CD4-positive, alpha-beta memory T cell (primary cell): ENCODE results near the gene TRIM46. TPM values are rescaled to one million over a fixed set of nuclear protein-coding genes. Genes with fewer than 3 reads are reported as not detected.
"Not testable (repeated sequence)": the region's sequence is repeated elsewhere in the genome, so short reads cannot be mapped to it uniquely, and the experiment has no call there.

Experiments
- CTCF ChIA-PET: fragments of 350-600 bp; sonication (Branson Sonifier 250); formaldehyde crosslinking; loops from one replicate; lab custom pipeline; 2021; ENCODE audit warnings: inconsistent platforms; ENCODE audit not compliant: partially characterized antibody; lab: Charles Lee
- POLR2A ChIA-PET: fragments of 350-600 bp; sonication (Branson Sonifier 250); formaldehyde crosslinking; loops from one replicate; lab custom pipeline; 2021; ENCODE audit not compliant: partially characterized antibody; lab: Charles Lee
- DNase-seq, 5 donors: peaks; one replicate each; pipeline versions ENCODE4 v3.0.0 to v3.0.0-alpha.2; 2020 to 2022; ENCODE audit warnings: mixed read lengths in 1 of 5
- H3K27ac ChIP-seq: one replicate; pipeline ENCODE4 v1.7.0; 2013; ENCODE audit warnings: low read depth, low read length
- H3K27me3 ChIP-seq: 2 replicates; pipeline ENCODE4 v1.7.0; 2013; ENCODE audit warnings: mild to moderate bottlenecking, low read length, moderate library complexity; ENCODE audit not compliant: insufficient read depth
- H3K36me3 ChIP-seq: 2 replicates; pipeline ENCODE4 v1.7.0; 2013; ENCODE audit warnings: mild to moderate bottlenecking, low read length, moderate library complexity; ENCODE audit not compliant: insufficient read depth
- H3K4me1 ChIP-seq: 2 replicates; pipeline ENCODE4 v1.7.0; 2013; ENCODE audit warnings: mild to moderate bottlenecking, low read length, moderate library complexity; ENCODE audit not compliant: insufficient read depth
- H3K4me3 ChIP-seq, 2 donors: one replicate each; pipeline ENCODE4 v1.7.0; 2013; ENCODE audit warnings: low read length in 2 of 2, mild to moderate bottlenecking in 1 of 2
- H3K9me3 ChIP-seq, 2 donors: one replicate each; pipeline ENCODE4 v1.7.0; 2013; ENCODE audit warnings: low read length in 2 of 2, control low read depth in 1 of 2; ENCODE audit not compliant: control insufficient read depth in 1 of 2
- H3K27ac Mint-ChIP-seq, 7 donors: one replicate each; pipeline ENCODE4 v1.8.0; 2020 to 2021; ENCODE audit warnings: mixed read lengths in 7 of 7, mild to moderate bottlenecking in 6 of 7, inconsistent platforms in 3 of 7, moderate library complexity in 3 of 7
- H3K27me3 Mint-ChIP-seq, 2 donors: one replicate each; pipeline ENCODE4 v1.8.0; 2020 to 2021; ENCODE audit warnings: mixed read lengths in 2 of 2
- H3K36me3 Mint-ChIP-seq, 2 donors: one replicate each; pipeline ENCODE4 v1.8.0; 2020 to 2021; ENCODE audit warnings: mixed read lengths in 2 of 2, inconsistent platforms in 1 of 2, mild to moderate bottlenecking in 1 of 2
- H3K4me1 Mint-ChIP-seq, 4 donors: one replicate each; pipeline ENCODE4 v1.8.0; 2020 to 2021; ENCODE audit warnings: mixed read lengths in 4 of 4, mild to moderate bottlenecking in 1 of 4
- H3K4me3 Mint-ChIP-seq, 8 donors: one replicate each; pipeline ENCODE4 v1.8.0; 2020 to 2021; ENCODE audit warnings: mixed read lengths in 8 of 8, mild to moderate bottlenecking in 7 of 8, moderate library complexity in 6 of 8, inconsistent platforms in 3 of 8
- H3K9me3 Mint-ChIP-seq, 8 donors: one replicate each; pipeline ENCODE4 v1.8.0; 2020 to 2021; ENCODE audit warnings: mixed read lengths in 8 of 8, mild to moderate bottlenecking in 5 of 8, inconsistent platforms in 3 of 8, moderate library complexity in 1 of 8
- intact Hi-C: fragments of 100-400 bp; cut with micrococcal nuclease; formaldehyde crosslinking; loops from one replicate; pipeline ENCODE4 v1.15.1; 2023
- polyA plus RNA-seq, 2 donors: library from polyadenylated mRNA; unstranded; fragments of 300-500 nt; fragmentation: Illumina TruSeq; gene quantifications; one replicate each; pipeline ENCODE4 v1.2.3, GENCODE V29; 2021
- total RNA-seq, 2 experiments: library from RNA; stranded (reverse); gene quantifications; one replicate each; pipeline ENCODE4 v1.2.3, GENCODE V29; 2021

Gene TRIM46
- total and polyA plus RNA-seq, 4 experiments from 2014 or later, result 1.6 to 8.5 (median 6.0) TPM

DNA sequence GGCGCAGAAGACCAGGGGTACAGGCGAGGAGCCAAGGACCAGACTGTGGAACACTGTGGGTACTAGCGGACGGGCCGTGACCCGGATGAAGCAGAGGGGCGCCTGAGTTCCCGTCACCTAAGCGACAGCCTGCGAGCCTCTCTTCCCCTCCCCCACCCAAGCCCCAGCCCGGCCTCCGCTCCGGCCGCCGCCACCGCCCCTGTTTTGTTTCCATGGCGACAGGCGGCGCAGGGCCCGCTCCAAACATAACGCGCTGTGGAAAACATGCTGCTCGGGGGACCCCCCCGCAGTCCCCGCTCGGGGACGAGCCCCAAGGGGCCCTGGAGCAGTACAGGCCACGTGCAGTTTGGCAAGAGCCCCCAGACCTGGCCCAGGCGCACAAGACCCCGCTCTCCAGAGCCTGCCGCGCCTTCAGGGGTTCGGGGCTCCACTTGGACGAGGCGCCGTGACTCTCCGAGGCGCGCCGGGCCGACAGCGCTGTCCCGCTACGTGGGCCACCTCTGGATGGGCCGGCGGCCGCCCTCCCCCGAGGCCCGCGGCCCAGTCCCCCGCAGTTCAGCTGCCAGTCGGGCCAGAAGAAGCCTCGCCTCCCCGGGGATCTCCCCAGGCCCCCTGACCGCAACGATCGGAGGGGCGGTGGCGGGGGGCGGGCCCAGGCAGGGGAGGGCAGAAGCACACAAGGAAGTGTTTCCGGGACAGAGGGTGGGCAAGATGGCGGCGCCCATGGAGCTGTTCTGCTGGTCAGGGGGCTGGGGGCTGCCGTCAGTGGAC is 35.1 kb downstream of the TRIM46 start, which contains the start of gene MTX1:
MTX1 (plus strand) TSS at position 155 of the 771 bp plus-strand sequence; CDS start at position 265, 110 bp downstream.
- Mint-ChIP-seq H3K27ac (peak within 1 kb of the TSS; percentile 95 to 98 (median 98)), H3K4me3 (peak within 1 kb of the TSS; percentile 86 to 92 (median 89)), H3K36me3 (peaks cover 11 to 15% of the 10 kb centered on the region in 2 donors), H3K27me3 (no peaks in the 10 kb centered on the region), H3K9me3 (no peaks in the 10 kb centered on the region), H3K4me1 (peaks cover 17 to 29% (median 24%) of the 10 kb centered on the region in 4 donors)
- H3K4me3 ChIP-seq, result peak within 1 kb of the TSS; percentile 68 to 100
- ChIA-PET CTCF (interaction anchor here (1.1 to 5.6 kb wide), 7 partner anchors 10 to 42 kb away, joined by 3 to 106 read pairs (median 22); partner anchors contain the start of gene KRTCAP2), POLR2A (interaction anchor here (0.6 to 4.4 kb wide), 15 partner anchors 10 to 764 kb away, joined by 3 to 89 read pairs (median 4); partner anchors contain the start of genes CLK2, KRTCAP2, PMVK and TRIM46)
- H3K9me3 ChIP-seq, result no peaks in the 10 kb centered on the region
- peaks cover 29% of the 10 kb centered on the region for H3K4me1 ChIP-seq
- H3K27me3 ChIP-seq, result no peaks in the 10 kb centered on the region
- H3K27ac ChIP-seq, result peak within 1 kb of the TSS; percentile 100
- peaks cover 7% of the 10 kb centered on the region for H3K36me3 ChIP-seq
- peak; percentile 90 to 96 (median 91) for DNase-seq
- intact Hi-C loops, result loop anchor here (5.0 kb wide), 2 partner anchors 34 to 36 kb away; partner anchors contain the start of genes KRTCAP2 and TRIM46

DNA sequence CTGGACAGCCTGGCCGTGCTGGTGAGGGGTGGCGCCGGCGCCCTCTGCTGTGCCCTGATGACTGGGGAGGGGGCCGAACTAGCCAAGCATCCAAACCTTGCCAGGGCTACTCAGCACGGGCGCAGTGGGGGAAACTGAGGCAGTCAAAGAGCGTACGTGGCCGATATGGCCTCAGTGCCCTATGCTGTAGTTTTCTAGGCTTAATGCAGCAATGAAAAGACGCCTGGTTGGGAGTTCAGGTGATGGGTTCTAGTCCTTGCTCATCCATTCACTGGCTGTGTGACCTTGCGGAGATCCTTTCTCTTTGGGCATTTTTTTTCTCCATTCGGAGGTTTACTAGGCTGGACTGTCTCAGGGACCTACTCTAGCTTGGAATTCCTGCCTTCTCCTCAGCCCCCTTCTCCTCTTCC is 35.7 kb downstream of the TRIM46 start:
- peak overlapping the region; percentile 100 for H3K27ac ChIP-seq
- H3K4me1 Mint-ChIP-seq, result peaks cover 17 to 29% (median 24%) of the 10 kb centered on the region in 4 donors
- H3K4me1 ChIP-seq, result peaks cover 29% of the 10 kb centered on the region
- no peaks in the 10 kb centered on the region for H3K9me3 Mint-ChIP-seq
- POLR2A ChIA-PET, result interaction anchor here (0.6 to 4.4 kb wide), 14 partner anchors 10 to 764 kb away, joined by 3 to 89 read pairs (median 5); partner anchors contain the start of genes CLK2, KRTCAP2, PMVK and TRIM46
- intact Hi-C loops, result loop anchor here (5.0 kb wide), 2 partner anchors 33 to 37 kb away; partner anchors contain the start of genes KRTCAP2 and TRIM46
- peaks cover 11 to 15% of the 10 kb centered on the region in 2 donors for H3K36me3 Mint-ChIP-seq
- no peaks in the 10 kb centered on the region for H3K27me3 ChIP-seq
- no peak for DNase-seq
- H3K36me3 ChIP-seq, result peaks cover 7% of the 10 kb centered on the region
- H3K4me3 ChIP-seq, result peak overlapping the region; percentile 68 to 100
- no peaks in the 10 kb centered on the region for H3K27me3 Mint-ChIP-seq
- no peaks in the 10 kb centered on the region for H3K9me3 ChIP-seq
- peak overlapping the region; percentile 86 to 90 (median 89) for H3K4me3 Mint-ChIP-seq
- CTCF ChIA-PET, result interaction anchor here (1.1 to 5.6 kb wide), 4 partner anchors 9 to 41 kb away, joined by 3 to 106 read pairs (median 32); no protein-coding TSS in a partner anchor
- peak overlapping the region; percentile 92 to 98 (median 98) for H3K27ac Mint-ChIP-seq

DNA sequence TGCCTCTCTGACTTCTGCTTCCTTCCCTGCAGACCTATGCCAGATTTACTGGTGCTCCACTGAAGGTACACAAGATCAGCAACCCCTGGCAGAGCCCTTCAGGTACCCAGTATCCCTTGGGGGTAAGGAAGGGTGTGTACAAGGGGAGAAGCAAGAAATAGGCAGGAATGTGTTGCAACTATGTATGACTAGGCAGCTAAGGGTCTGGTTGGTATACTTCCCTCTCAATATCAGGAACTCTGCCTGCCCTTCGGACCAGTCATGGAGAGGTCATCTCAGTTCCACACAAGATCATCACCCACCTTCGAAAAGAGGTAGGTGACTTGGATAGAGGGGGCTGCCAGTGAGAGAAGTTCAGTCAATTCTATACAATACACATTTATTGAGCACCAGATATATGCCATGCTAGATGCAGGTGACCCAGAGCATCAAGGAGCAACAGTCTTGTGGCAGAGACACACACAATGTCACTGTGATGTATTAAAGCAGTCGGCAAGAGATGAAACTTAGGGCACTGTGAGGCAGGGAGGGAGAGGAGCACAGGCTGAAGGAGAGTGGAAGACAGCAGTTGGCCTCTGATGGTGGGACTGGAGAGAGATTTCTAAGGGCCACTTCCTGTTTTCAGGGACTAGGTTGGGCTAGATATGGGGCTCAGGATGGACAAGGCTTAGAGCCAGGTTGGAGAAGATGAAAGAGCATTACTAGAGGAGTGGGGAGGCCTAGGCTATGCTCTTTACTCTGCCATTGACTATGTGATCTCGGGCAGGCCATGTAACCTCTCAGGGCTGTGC is 36.9 kb downstream of the TRIM46 start:
- no peak for DNase-seq
- Mint-ChIP-seq H3K27ac (peak overlapping the region; percentile 13 to 98 (median 38)), H3K9me3 (no peaks in the 10 kb centered on the region), H3K36me3 (peaks cover 16 to 23% of the 10 kb centered on the region in 2 donors), H3K27me3 (no peaks in the 10 kb centered on the region), H3K4me1 (peaks cover 24 to 38% (median 32%) of the 10 kb centered on the region in 4 donors), H3K4me3 (peak overlapping the region in 5 of 8 donors; percentile 11 to 51 (median 20))
- Histone ChIP-seq H3K27ac (no peak overlapping the region), H3K9me3 (no peaks in the 10 kb centered on the region), H3K4me3 (no peak overlapping the region), H3K4me1 (peaks cover 35% of the 10 kb centered on the region), H3K36me3 (peaks cover 7% of the 10 kb centered on the region), H3K27me3 (no peaks in the 10 kb centered on the region)
- POLR2A ChIA-PET, result interaction anchor here (1.9 to 4.4 kb wide), 3 partner anchors 8 to 17 kb away, joined by 9 to 89 read pairs (median 58); no protein-coding TSS in a partner anchor
- CTCF ChIA-PET, result interaction anchor here (5.6 kb wide), 1 partner anchor 15 kb away, joined by 106 read pairs; no protein-coding TSS in a partner anchor
- intact Hi-C loops, result no loop called here

DNA sequence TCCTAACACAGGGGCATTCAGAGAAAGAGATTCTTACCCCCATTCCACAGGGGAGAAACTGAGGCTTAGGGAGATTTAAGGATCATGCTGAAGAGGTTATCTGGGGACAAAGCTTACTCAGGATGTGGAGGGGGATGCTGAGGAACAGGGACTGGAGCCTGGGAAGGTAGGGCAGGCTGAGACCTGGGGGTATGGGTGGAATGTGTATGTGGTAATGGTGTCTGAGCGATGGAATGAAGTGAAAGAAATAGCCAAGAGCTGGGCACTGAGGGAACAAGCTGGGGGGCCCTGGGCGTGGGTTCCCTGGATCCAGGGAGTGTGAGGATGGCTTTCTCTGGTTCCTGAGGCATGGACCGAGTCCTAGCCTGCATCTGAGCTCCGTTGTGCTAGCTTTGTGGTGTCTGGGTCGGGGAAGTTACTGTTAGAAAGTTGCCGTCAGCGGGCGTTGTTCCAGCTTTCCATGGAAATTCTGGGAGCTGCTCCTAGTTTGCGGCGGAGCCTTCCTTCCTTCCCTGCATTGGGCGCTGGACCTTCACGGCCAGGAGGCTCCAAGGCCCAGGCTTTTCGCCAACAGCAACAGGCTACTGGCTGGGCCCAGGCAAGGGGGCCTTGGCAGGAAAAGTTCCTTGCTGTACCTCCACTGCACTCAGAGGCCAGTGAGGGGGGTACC is 37.9 kb downstream of the TRIM46 start:
- H3K27me3 ChIP-seq, H3K36me3 ChIP-seq, H3K9me3 ChIP-seq, H3K27ac ChIP-seq, POLR2A ChIA-PET, H3K4me3 ChIP-seq, H3K9me3 Mint-ChIP-seq, H3K27me3 Mint-ChIP-seq, intact Hi-C loops, H3K4me3 Mint-ChIP-seq, DNase-seq: not testable (repeated sequence)
- Mint-ChIP-seq H3K27ac (peak overlapping the region in 4 of 7 donors; percentile 53 to 85 (median 61)), H3K36me3 (peaks cover 18 to 24% of the 10 kb centered on the region in 2 donors), H3K4me1 (peaks cover 24 to 39% (median 32%) of the 10 kb centered on the region in 4 donors)
- H3K4me1 ChIP-seq, result peaks cover 36% of the 10 kb centered on the region
- CTCF ChIA-PET, result interaction anchor here (1.2 kb wide), 1 partner anchor 12 kb away, joined by 3 read pairs; no protein-coding TSS in a partner anchor

DNA sequence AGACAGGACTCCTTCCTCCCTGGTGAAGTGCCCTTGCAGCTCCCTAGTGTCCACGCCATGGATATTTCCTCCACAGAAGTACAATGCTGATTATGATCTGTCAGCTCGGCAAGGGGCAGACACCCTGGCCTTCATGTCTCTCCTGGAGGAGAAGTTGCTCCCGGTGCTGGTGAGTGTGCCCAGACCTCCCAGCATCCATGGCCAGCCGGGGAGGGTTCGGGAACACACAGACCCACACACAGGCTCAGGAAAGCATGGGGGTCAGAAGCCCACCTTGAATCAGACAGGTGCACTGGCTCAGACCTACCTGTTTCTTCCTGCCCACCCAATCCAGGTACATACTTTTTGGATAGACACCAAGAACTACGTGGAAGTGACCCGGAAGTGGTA is 38.4 kb downstream of the TRIM46 start:
- POLR2A ChIA-PET, H3K4me3 Mint-ChIP-seq, H3K9me3 Mint-ChIP-seq, DNase-seq, H3K36me3 ChIP-seq, intact Hi-C loops, H3K27me3 Mint-ChIP-seq, H3K27me3 ChIP-seq, H3K9me3 ChIP-seq, H3K27ac ChIP-seq, H3K4me3 ChIP-seq: not testable (repeated sequence)
- peaks cover 34% of the 10 kb centered on the region for H3K4me1 ChIP-seq
- CTCF ChIA-PET, result interaction anchor here (1.2 kb wide), 1 partner anchor 12 kb away, joined by 3 read pairs; no protein-coding TSS in a partner anchor
- Mint-ChIP-seq H3K4me1 (peaks cover 20 to 33% (median 28%) of the 10 kb centered on the region in 4 donors), H3K27ac (peak overlapping the region in 1 of 7 donors; percentile 29), H3K36me3 (peaks cover 20 to 21% of the 10 kb centered on the region in 2 donors)

DNA sequence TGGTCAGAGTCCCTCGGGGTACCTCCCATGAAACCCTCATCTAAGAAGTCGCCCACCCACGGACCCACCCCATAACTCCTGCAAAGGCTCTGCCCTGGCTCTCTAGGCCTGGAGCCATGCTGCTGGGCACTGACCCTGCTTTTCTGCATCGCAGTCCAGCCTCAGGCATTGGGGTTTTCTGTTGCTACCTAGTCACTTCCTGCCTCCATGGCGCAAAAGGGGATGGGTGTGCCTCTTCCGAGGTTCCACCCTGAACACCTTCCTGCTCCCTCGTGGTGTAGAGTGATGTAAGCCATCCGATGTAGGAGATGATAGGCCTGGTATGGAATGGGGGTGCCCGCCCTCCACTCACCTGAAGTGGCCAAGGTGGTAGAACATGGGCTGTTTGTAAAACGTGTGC is 41.1 kb downstream of the TRIM46 start:
- H3K36me3 ChIP-seq, POLR2A ChIA-PET, H3K9me3 Mint-ChIP-seq, H3K27me3 ChIP-seq, H3K9me3 ChIP-seq, intact Hi-C loops, H3K27ac ChIP-seq, H3K27me3 Mint-ChIP-seq, H3K4me3 ChIP-seq: not testable (repeated sequence)
- CTCF ChIA-PET, result interaction anchor here (1.2 kb wide), 1 partner anchor 12 kb away, joined by 3 read pairs; no protein-coding TSS in a partner anchor
- Mint-ChIP-seq H3K36me3 (peaks cover 19 to 20% of the 10 kb centered on the region in 2 donors), H3K27ac (peak overlapping the region; percentile 72 to 98 (median 95)), H3K4me1 (peaks cover 15 to 25% (median 20%) of the 10 kb centered on the region in 4 donors), H3K4me3 (peak overlapping the region in 7 of 8 donors; percentile 5 to 76 (median 44))
- peaks cover 23% of the 10 kb centered on the region for H3K4me1 ChIP-seq
- peak in 3 of 5 donors; percentile 17 to 29 (median 22) for DNase-seq
